HEK293 (cell line): ENCODE results near the gene PDGFD.

Experiments used
- ATF2 ChIP-seq: fragments of 450-650 bp; formaldehyde crosslinking; IDR thresholded peaks from 2 replicates; pipeline ENCODE4 v1.5.1; 2016; ENCODE audit warnings: missing biosample characterization, missing genetic modification characterization, low read depth
- CTCF ChIP-seq: fragments of 450-650 bp; formaldehyde crosslinking; IDR thresholded peaks from 2 replicates; pipeline ENCODE4 v1.5.1; 2016; ENCODE audit warnings: missing biosample characterization, missing genetic modification characterization
- HOXD13 ChIP-seq: sonication (generic); formaldehyde crosslinking; IDR thresholded peaks from 2 replicates; pipeline ENCODE4 v1.8.0; 2022; ENCODE audit warnings: missing genetic modification reagents, borderline replicate concordance
- REPIN1 ChIP-seq: fragments of 450-650 bp; formaldehyde crosslinking; IDR thresholded peaks from 2 replicates; pipeline ENCODE4 v1.5.1; 2017; ENCODE audit warnings: missing biosample characterization, missing genetic modification characterization, low read depth

GRCh38 chr11:103862802-103863174 lies 301.2 kb downstream of the PDGFD start:
- TF ChIP-seq ATF2 (tag by site-specific recombination): no peak
- no peak for TF ChIP-seq HOXD13
- no peak for TF ChIP-seq REPIN1 (tag by site-specific recombination)
- no peak for TF ChIP-seq CTCF (tag by site-specific recombination)
